Fibroblast of lung (primary cell): ENCODE measurements around the gene VSTM5. TPM values are rescaled to one million over a fixed set of nuclear protein-coding genes. Genes with fewer than 3 reads are reported as not detected.

Source experiments
- DNase-seq, 2 donors: peaks; one replicate each; pipeline versions ENCODE4 v3.0.0 to v3.0.0-alpha.2; 2010; ENCODE audit warnings: low read depth in 2 of 2
- H2AFZ ChIP-seq: 2 replicates; pipeline ENCODE4 v1.5.1; 2012; ENCODE audit warnings: low read length, control low read depth, inconsistent platforms
- H3K27ac ChIP-seq: 2 replicates; pipeline ENCODE4 v1.5.1; 2011; ENCODE audit warnings: low read length, control low read depth; ENCODE audit not compliant: insufficient read depth
- H3K27me3 ChIP-seq: 2 replicates; pipeline ENCODE4 v1.5.1; 2011; ENCODE audit warnings: mild to moderate bottlenecking, low read length; ENCODE audit not compliant: control insufficient read depth, insufficient read depth
- H3K36me3 ChIP-seq: 2 replicates; pipeline ENCODE4 v1.5.1; 2011; ENCODE audit warnings: low read length; ENCODE audit not compliant: control insufficient read depth, insufficient read depth
- H3K4me1 ChIP-seq: 2 replicates; pipeline ENCODE4 v1.5.1; 2011; ENCODE audit warnings: low read length; ENCODE audit not compliant: control insufficient read depth, insufficient read depth; ENCODE audit errors: extremely low read depth
- H3K4me2 ChIP-seq: 2 replicates; pipeline ENCODE4 v1.5.1; 2011; ENCODE audit warnings: low read length, control low read depth; ENCODE audit not compliant: insufficient read depth; ENCODE audit errors: extremely low read depth
- H3K4me3 ChIP-seq, 4 experiments: fragments of 200-600 bp in 1 of 4; sonication (generic) in 1 of 4; replicated peaks in 1 of 4; 2 replicates each; pipeline ENCODE4 v1.5.1; 2011 to 2016; ENCODE audit warnings: low read length in 4 of 4, low read depth in 3 of 4, mild to moderate bottlenecking in 3 of 4, control low read depth in 2 of 4, inconsistent platforms in 1 of 4, mixed read lengths in 1 of 4; ENCODE audit not compliant: insufficient read depth in 1 of 4; ENCODE audit errors: control extremely low read depth in 1 of 4
- H3K79me2 ChIP-seq: 2 replicates; pipeline ENCODE4 v1.5.1; 2012; ENCODE audit warnings: mild to moderate bottlenecking, low read length, inconsistent platforms; ENCODE audit not compliant: control insufficient read depth, insufficient read depth
- H3K9ac ChIP-seq: 2 replicates; pipeline ENCODE4 v1.5.1; 2011; ENCODE audit warnings: mild to moderate bottlenecking, low read length, control low read depth; ENCODE audit not compliant: insufficient read depth
- H3K9me3 ChIP-seq: 2 replicates; pipeline ENCODE4 v1.5.1; 2012; ENCODE audit warnings: low read depth, low read length; ENCODE audit not compliant: control insufficient read depth, insufficient read depth
- H4K20me1 ChIP-seq: 2 replicates; pipeline ENCODE4 v1.5.1; 2011; ENCODE audit warnings: low read length; ENCODE audit not compliant: control insufficient read depth, insufficient read depth; ENCODE audit errors: extremely low read depth
- EZH2 ChIP-seq: IDR thresholded peaks from 2 replicates; pipeline ENCODE4 v1.5.1; 2012; ENCODE audit warnings: low read length, control low read depth, mild to moderate bottlenecking; ENCODE audit errors: missing control alignments
- polyA plus RNA-seq, 2 donors: library from polyadenylated mRNA; depleted of rRNA in 1 of 2; stranded (reverse) in 1 of 2; unstranded in 1 of 2; fragments of >200 nt; gene quantifications; 2 replicates each; pipeline ENCODE4 v1.2.1, GENCODE V29; 2011 to 2012; ENCODE audit warnings: missing spikeins in 1 of 2
- total RNA-seq: library from RNA; depleted of rRNA; stranded (reverse); fragments of >200 nt; gene quantifications from 2 replicates; pipeline ENCODE4 v1.2.1, GENCODE V29; 2014
- TF ChIP-seq, protein P1 (sequence below), 2 donors: IDR thresholded peaks in 1 of 2; conservative IDR thresholded peaks in 1 of 2; 1 replicate in 1 of 2; 2 replicates in 1 of 2; pipeline ENCODE4 v1.5.1; 2011 to 2012; ENCODE audit warnings: low read length in 2 of 2, control low read depth in 1 of 2, inconsistent platforms in 1 of 2, low read depth in 1 of 2, mild to moderate bottlenecking in 1 of 2

The VSTM5 gene
- total and polyA plus RNA-seq, 2 donors (not counting 1 experiment from before 2014, with no cell fraction given), result 0.50 to 1.4 TPM

- Histone ChIP-seq H3K27me3 (no peaks in the 10 kb centered on the region), H2AFZ (no peak overlapping the region), H3K27ac (no peak overlapping the region)
These were observed 20.8 kb downstream of the VSTM5 start for GRCh38 chr11:93829598-93829997.

DNA sequence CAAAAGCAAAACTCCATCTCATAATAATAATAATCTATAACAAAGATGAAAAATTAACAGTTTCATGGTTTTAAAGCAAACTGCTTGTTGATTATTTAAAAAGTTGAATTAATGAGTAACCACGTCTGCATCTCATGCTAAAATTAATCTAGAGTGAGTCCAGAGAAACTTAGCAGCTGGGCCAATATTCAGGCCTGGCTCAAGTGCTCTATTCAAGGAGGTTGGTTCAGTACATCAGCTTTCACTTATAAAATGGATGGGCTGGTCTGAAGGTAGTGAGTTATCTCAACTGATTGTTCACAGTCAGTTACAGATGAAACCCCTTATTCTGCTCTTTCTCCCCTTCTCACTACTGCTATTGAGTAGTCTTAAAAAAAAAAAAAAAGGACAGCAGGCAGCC lies 23.1 kb downstream of the VSTM5 start:
- no peaks in the 10 kb centered on the region for H3K4me1 ChIP-seq
- no peak overlapping the region for H3K27ac ChIP-seq
- no peak for TF ChIP-seq EZH2
- TF ChIP-seq, protein P1, sequence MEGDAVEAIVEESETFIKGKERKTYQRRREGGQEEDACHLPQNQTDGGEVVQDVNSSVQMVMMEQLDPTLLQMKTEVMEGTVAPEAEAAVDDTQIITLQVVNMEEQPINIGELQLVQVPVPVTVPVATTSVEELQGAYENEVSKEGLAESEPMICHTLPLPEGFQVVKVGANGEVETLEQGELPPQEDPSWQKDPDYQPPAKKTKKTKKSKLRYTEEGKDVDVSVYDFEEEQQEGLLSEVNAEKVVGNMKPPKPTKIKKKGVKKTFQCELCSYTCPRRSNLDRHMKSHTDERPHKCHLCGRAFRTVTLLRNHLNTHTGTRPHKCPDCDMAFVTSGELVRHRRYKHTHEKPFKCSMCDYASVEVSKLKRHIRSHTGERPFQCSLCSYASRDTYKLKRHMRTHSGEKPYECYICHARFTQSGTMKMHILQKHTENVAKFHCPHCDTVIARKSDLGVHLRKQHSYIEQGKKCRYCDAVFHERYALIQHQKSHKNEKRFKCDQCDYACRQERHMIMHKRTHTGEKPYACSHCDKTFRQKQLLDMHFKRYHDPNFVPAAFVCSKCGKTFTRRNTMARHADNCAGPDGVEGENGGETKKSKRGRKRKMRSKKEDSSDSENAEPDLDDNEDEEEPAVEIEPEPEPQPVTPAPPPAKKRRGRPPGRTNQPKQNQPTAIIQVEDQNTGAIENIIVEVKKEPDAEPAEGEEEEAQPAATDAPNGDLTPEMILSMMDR (conservative IDR thresholded peaks at IDR 0.05 in 1 of 2, IDR thresholded peaks at IDR 0.05 in 1 of 2; ENCODE audit: low read depth in 1 of 2, low read length in 2 of 2), result no peak
- no peaks in the 10 kb centered on the region for H3K27me3 ChIP-seq
- no peak overlapping the region for H3K4me2 ChIP-seq
- no peak overlapping the region for H3K9ac ChIP-seq
- no peaks in the 10 kb centered on the region for H3K79me2 ChIP-seq
- H3K4me3 ChIP-seq, result no peak overlapping the region
- no peaks in the 10 kb centered on the region for H3K9me3 ChIP-seq
- H3K36me3 ChIP-seq, result no peaks in the 10 kb centered on the region
- no peak for DNase-seq
- no peaks in the 10 kb centered on the region for H4K20me1 ChIP-seq
- no peak overlapping the region for H2AFZ ChIP-seq

More at GRCh38 chr11:93829598-93829997, 20.8 kb downstream of the VSTM5 start:
- no peak for DNase-seq
- H3K9me3 ChIP-seq, result no peaks in the 10 kb centered on the region
- TF ChIP-seq, protein P1 (conservative IDR thresholded peaks at IDR 0.05 in 1 of 2, IDR thresholded peaks at IDR 0.05 in 1 of 2; ENCODE audit: low read depth in 1 of 2, low read length in 2 of 2), result no peak
- no peak for TF ChIP-seq EZH2
- H3K9ac ChIP-seq, result no peak overlapping the region
- no peaks in the 10 kb centered on the region for H3K4me1 ChIP-seq
- no peaks in the 10 kb centered on the region for H3K79me2 ChIP-seq
- no peaks in the 10 kb centered on the region for H3K36me3 ChIP-seq
- no peaks in the 10 kb centered on the region for H4K20me1 ChIP-seq
- H3K4me2 ChIP-seq, result no peak overlapping the region
- H3K4me3 ChIP-seq, result no peak overlapping the region

- Histone ChIP-seq H3K9me3 (no peaks in the 10 kb centered on the region), H3K4me1 (no peaks in the 10 kb centered on the region), H3K36me3 (no peaks in the 10 kb centered on the region), H4K20me1 (no peaks in the 10 kb centered on the region), H3K27me3 (no peaks in the 10 kb centered on the region), H3K27ac (no peak overlapping the region), H3K9ac (no peak overlapping the region), H3K4me3 (no peak overlapping the region), H3K4me2 (no peak overlapping the region), H2AFZ (no peak overlapping the region), H3K79me2 (no peaks in the 10 kb centered on the region)
- no peak for DNase-seq
- TF ChIP-seq EZH2, result no peak
- TF ChIP-seq, protein P1 (conservative IDR thresholded peaks at IDR 0.05 in 1 of 2, IDR thresholded peaks at IDR 0.05 in 1 of 2; ENCODE audit: low read depth in 1 of 2, low read length in 2 of 2), result no peak
These were observed 27.2 kb downstream of the VSTM5 start for GRCh38 chr11:93823210-93823609.
